Epithelial cell of esophagus (primary cell): Measurements from ENCODE around the gene TAGLN3.

Experiments used
- DNase-seq: peaks from one replicate; pipeline ENCODE4 v3.0.0; 2010; ENCODE audit warnings: low read depth
- H3K4me3 ChIP-seq: 2 replicates; pipeline ENCODE4 v1.5.1; 2011; ENCODE audit warnings: mild to moderate bottlenecking, low read length, control low read depth
- CTCF ChIP-seq: IDR thresholded peaks from 2 replicates; pipeline ENCODE4 v1.5.1; 2011; ENCODE audit warnings: low read depth, mild to moderate bottlenecking, low read length, control low read depth, inconsistent platforms; ENCODE audit not compliant: insufficient read depth; ENCODE audit errors: missing control alignments

The TAGLN3 gene

GRCh38 chr3:111998636-111999483 is at the start of gene TAGLN3:
Gene TAGLN3 (plus strand): TSS chr3:111998922. CDS start chr3:111999423, 501 bp downstream.
- peak; percentile 64 for DNase-seq
- no peak for TF ChIP-seq CTCF
- peak within 1 kb of the TSS; percentile 61 for H3K4me3 ChIP-seq

- H3K4me3 ChIP-seq = no peak overlapping the region
- DNase-seq = no peak
- TF ChIP-seq CTCF = no peak
These were observed 49.0 kb upstream of the TAGLN3 start for GRCh38 chr3:111949712-111950111.

- no peak for DNase-seq
- no peak for TF ChIP-seq CTCF
These were observed 47.7 kb upstream of the TAGLN3 start for GRCh38 chr3:111951032-111951431.

GRCh38 chr3:111952086-111952485 is 46.6 kb upstream of the TAGLN3 start:
- TF ChIP-seq CTCF = no peak
- no peak for DNase-seq
- no peak overlapping the region for H3K4me3 ChIP-seq

More at GRCh38 chr3:111951032-111951431, 47.7 kb upstream of the TAGLN3 start:
- H3K4me3 ChIP-seq = no peak overlapping the region

GRCh38 chr3:111952866-111953450 is 45.8 kb upstream of the TAGLN3 start:
- DNase-seq = no peak
- no peak for TF ChIP-seq CTCF

GRCh38 chr3:111954228-111954990 is 44.3 kb upstream of the TAGLN3 start:
- H3K4me3 ChIP-seq = no peak overlapping the region
- no peak for DNase-seq
- TF ChIP-seq CTCF = no peak

More at GRCh38 chr3:111952866-111953450, 45.8 kb upstream of the TAGLN3 start:
- no peak overlapping the region for H3K4me3 ChIP-seq
